Activated T-cell treated with anti-CD3 and anti-CD28 coated beads, Interleukin-2, amount 50 U/mL, for 4 hours (primary cell): ENCODE measurements around the gene AKAP6. TPM values are rescaled to one million over a fixed set of nuclear protein-coding genes. Genes with fewer than 3 reads are reported as not detected.
"Not testable (repeated sequence)": the region's sequence is repeated elsewhere in the genome, so short reads cannot be mapped to it uniquely, and the experiment has no call there.

Experiments
- ATAC-seq, 2 donors: fragments of 200-7000 bp; cut with Tn5 transposase; one replicate each; pipeline ENCODE4 v1.10.0; 2021
- DNase-seq: peaks from one replicate; pipeline ENCODE4 v3.0.0-alpha.2; 2020
- H3K27me3 Mint-ChIP-seq: one replicate; pipeline ENCODE4 v1.8.0; 2021; ENCODE audit warnings: low read depth, mixed read lengths
- H3K36me3 Mint-ChIP-seq: one replicate; pipeline ENCODE4 v1.8.0; 2022; ENCODE audit warnings: mixed read lengths; ENCODE audit not compliant: insufficient read depth
- H3K4me1 Mint-ChIP-seq: one replicate; pipeline ENCODE4 v1.8.0; 2021; ENCODE audit warnings: low read depth, mixed read lengths
- H3K4me3 Mint-ChIP-seq: one replicate; pipeline ENCODE4 v1.8.0; 2021; ENCODE audit warnings: mild to moderate bottlenecking, moderate library complexity, mixed read lengths
- H3K9me3 Mint-ChIP-seq: one replicate; pipeline ENCODE4 v1.8.0; 2021; ENCODE audit warnings: mixed read lengths
- total RNA-seq, 3 donors: library from RNA; stranded (reverse); gene quantifications; one replicate each; pipeline ENCODE4 v1.2.1, GENCODE V29; 2021

Gene AKAP6
- total RNA-seq, 3 donors from 2014 or later = 0.76 to 1.7 (median 1.3) TPM

DNA sequence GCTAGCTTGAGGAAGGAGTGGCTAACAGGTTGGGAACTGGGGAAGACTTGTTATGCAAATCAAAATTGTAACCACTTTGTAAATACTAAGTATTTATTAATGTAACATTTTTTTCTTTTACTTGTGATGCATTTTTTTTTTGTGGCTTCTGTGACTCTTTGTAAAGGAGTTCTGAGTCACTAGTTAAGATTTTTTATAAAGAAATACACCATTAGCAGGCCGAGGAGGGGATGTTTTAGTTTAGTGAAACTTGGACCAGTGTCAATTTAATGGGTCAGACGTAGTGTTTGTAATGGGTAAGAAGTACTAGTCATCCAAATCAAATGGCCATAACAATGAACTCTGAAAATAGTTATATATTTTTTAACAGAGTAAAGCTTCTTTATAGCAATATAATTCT is 43.1 kb downstream of the AKAP6 start:
- DNase-seq (no peak), ATAC-seq (no peak)
- Mint-ChIP-seq H3K4me3 (no peak overlapping the region), H3K9me3 (no peaks in the 10 kb centered on the region), H3K27me3 (peaks cover 2% of the 10 kb centered on the region), H3K36me3 (no peaks in the 10 kb centered on the region), H3K4me1 (no peaks in the 10 kb centered on the region)

DNA sequence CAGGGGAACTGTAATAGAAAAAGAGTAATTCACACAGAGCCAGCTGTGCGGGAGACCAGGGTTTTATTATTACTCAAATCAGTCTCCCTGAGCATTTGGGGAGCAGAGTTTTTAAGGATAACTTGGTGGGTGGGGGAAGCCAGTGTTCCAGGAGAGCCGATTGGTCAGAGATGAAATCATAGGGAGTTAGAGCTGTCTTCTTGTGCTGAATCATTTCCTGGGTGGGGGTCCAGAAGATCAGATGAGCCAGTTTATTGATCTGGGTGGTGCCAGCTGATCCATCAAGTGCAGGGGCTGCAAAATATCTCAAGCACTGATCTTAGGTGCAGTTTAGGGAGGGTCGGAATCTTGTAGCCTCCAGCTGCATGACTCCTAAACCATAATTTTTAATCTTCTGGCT is 44.1 kb downstream of the AKAP6 start:
- H3K27me3 Mint-ChIP-seq, H3K4me1 Mint-ChIP-seq, H3K9me3 Mint-ChIP-seq, ATAC-seq, H3K36me3 Mint-ChIP-seq, DNase-seq, H3K4me3 Mint-ChIP-seq: not testable (repeated sequence)

DNA sequence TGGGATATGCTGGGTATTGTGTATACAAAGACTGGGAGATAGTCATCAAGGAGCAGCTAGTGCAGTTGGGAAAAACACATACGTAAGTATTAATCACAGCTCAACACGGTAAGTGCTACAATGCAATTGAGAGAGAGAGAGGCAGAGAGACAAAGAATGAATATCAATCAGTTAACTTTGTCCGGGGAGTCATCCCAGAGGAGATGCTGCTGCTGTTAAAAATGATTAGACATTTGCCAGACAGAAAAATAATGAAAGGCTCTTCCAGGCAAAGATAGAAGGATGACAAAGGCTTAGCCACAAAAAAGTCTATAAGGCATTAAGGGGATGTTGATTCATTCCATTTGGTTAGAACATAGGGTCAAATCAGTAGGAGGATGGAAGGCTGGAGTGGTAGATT is 45.1 kb downstream of the AKAP6 start:
- Mint-ChIP-seq H3K36me3 (no peaks in the 10 kb centered on the region), H3K9me3 (no peaks in the 10 kb centered on the region), H3K27me3 (peaks cover 2% of the 10 kb centered on the region), H3K4me1 (no peaks in the 10 kb centered on the region), H3K4me3 (no peak overlapping the region)
- ATAC-seq = no peak
- no peak for DNase-seq

DNA sequence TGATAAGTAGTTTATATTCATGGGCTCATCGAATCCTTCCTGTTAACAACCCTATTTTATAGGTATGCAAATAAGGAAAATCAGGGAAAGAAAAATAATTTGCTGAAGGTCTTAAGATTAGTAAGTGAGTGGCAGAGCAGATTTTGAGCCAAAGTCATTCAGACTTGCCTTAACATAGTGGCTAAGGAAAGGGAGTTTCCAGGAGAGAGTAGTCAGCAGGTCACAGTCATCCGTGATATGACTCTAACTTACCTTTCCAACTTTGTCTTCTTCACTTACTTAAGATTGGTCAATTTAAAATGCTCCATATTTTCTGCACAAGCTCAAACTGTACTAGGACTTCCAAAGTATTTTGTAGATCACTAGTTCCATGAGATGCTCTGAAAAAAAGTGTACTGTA is 46.6 kb downstream of the AKAP6 start:
- H3K4me1 Mint-ChIP-seq = peaks cover 3% of the 10 kb centered on the region
- H3K4me3 Mint-ChIP-seq = no peak overlapping the region
- no peak for ATAC-seq

DNA sequence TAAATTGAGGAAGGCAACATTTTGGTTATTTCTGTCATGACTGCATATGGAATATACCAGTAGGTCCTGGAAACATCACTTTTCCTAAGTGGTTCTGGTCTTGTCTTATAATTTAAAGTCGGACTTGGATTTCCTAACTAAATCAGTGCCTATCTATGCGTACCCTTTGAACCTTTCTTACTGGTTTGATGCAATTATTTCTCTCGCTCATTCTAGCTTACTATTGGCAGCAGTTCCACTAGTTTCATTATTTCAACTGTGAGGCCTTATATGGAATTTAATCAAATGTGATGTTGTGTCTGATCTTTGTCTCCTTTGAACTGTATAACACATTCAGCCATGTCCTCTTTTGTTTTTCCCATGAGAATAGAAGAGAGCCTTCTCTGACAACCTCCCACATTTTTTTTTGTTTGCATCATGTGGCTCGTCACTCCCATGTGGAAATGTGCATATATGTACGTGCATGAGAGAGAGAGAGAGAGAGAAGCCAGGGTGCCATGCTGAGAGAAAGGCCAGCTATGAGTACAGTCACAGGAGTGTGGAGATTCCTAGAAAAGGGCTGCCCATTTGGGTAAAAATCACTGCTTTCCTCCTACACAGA is 48.0 kb downstream of the AKAP6 start:
- Mint-ChIP-seq H3K27me3 (peaks cover 2% of the 10 kb centered on the region), H3K4me3 (no peak overlapping the region), H3K9me3 (no peaks in the 10 kb centered on the region), H3K4me1 (peaks cover 3% of the 10 kb centered on the region), H3K36me3 (no peaks in the 10 kb centered on the region)
- ATAC-seq = no peak
- no peak for DNase-seq

More for the DNA sequence above, 46.6 kb downstream of the AKAP6 start:
- Mint-ChIP-seq H3K36me3 (no peaks in the 10 kb centered on the region), H3K27me3 (peaks cover 2% of the 10 kb centered on the region), H3K9me3 (no peaks in the 10 kb centered on the region)
- no peak for DNase-seq

DNA sequence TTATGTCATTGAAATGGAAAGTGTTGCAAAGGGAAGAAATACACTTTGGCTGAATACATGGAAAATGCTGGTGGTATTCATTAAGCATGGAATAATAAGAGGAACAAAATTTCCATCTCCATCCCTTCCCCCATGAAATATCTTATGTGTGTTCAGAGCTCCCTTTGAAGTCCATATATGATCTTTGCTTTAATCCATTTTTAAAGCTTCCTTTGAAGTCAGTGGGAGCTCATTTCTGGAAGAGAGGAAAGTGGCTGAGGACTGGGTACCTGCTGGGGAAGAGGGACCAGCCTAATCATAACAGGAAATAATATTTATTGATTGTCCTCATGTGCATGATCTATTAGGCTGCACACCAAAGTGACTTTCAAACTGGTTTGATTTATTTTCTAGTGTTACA is 49.2 kb downstream of the AKAP6 start:
- DNase-seq (no peak), ATAC-seq (no peak)
- H3K9me3 Mint-ChIP-seq = no peaks in the 10 kb centered on the region
- H3K4me1 Mint-ChIP-seq = peaks cover 3% of the 10 kb centered on the region
- no peaks in the 10 kb centered on the region for H3K36me3 Mint-ChIP-seq
- no peak overlapping the region for H3K4me3 Mint-ChIP-seq
- H3K27me3 Mint-ChIP-seq = no peaks in the 10 kb centered on the region

DNA sequence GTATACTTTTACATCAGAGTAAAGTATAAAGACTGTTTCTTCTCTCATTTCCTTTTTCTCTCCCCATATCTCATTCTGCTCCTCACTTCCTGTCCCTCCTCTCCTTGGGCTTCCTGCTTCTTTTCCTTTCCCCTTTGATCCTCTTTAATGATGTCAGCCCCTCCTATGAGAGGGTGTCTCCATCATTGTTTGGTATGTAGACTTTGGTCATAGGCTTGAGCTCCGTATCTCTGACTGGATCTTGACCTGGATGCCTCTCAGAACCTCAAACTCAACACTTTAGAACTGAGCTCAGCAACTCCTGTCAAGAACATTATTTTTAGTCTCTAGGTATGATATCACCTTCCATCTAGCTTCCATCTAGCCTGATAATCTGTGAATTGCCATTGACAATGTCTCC is 50.3 kb downstream of the AKAP6 start:
- no peak for ATAC-seq
- no peak for DNase-seq

DNA sequence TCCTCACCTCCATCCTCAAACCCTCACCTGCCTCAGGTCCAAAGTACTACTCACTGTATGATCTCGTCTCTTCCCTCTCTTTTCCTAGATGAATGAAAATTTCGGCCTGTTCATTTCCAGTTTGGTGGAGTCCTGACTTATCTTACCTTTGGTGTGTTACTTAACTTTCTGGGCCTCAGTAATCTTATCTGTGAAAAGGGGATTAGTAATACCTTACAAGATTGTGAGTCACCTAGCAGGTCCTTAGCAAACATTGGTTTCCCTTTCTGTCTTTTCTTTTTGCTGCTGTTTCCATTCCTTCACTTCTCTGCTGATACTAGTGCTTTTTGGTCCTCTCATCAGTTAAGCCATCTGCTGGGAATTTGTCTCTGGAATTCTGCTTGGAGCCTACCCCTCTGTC is 52.8 kb downstream of the AKAP6 start:
- Mint-ChIP-seq H3K27me3 (no peaks in the 10 kb centered on the region), H3K4me1 (peaks cover 3% of the 10 kb centered on the region), H3K4me3 (no peak overlapping the region), H3K9me3 (no peaks in the 10 kb centered on the region), H3K36me3 (no peaks in the 10 kb centered on the region)
- ATAC-seq = no peak
- DNase-seq = no peak

More for the DNA sequence above, 50.3 kb downstream of the AKAP6 start:
- H3K36me3 Mint-ChIP-seq = no peaks in the 10 kb centered on the region
- peaks cover 3% of the 10 kb centered on the region for H3K4me1 Mint-ChIP-seq
- H3K4me3 Mint-ChIP-seq = no peak overlapping the region
- H3K27me3 Mint-ChIP-seq = no peaks in the 10 kb centered on the region
- H3K9me3 Mint-ChIP-seq = no peaks in the 10 kb centered on the region

DNA sequence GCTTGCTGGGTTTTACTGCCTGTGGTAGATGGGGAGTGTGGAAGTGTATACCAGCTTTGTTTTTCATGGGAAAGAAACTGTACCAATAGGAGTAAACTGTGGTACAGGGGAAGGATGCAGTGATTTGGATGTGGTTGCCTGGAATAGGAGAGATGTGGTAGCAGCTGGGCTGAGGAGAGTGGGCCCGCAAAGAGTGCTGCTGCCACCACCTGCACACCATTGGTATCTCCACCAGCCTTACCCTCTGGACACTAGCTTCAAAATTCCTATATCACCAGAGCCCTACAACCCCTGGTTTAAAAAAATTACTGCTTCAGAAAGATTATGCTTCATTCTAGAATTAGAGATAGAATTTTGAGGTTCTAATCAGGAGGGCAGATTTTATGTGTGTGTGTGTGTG is 53.6 kb downstream of the AKAP6 start:
- no peak overlapping the region for H3K4me3 Mint-ChIP-seq
- H3K27me3 Mint-ChIP-seq = no peaks in the 10 kb centered on the region
- DNase-seq (no peak), ATAC-seq (no peak)
- no peaks in the 10 kb centered on the region for H3K36me3 Mint-ChIP-seq
- no peaks in the 10 kb centered on the region for H3K9me3 Mint-ChIP-seq
- peaks cover 3% of the 10 kb centered on the region for H3K4me1 Mint-ChIP-seq

DNA sequence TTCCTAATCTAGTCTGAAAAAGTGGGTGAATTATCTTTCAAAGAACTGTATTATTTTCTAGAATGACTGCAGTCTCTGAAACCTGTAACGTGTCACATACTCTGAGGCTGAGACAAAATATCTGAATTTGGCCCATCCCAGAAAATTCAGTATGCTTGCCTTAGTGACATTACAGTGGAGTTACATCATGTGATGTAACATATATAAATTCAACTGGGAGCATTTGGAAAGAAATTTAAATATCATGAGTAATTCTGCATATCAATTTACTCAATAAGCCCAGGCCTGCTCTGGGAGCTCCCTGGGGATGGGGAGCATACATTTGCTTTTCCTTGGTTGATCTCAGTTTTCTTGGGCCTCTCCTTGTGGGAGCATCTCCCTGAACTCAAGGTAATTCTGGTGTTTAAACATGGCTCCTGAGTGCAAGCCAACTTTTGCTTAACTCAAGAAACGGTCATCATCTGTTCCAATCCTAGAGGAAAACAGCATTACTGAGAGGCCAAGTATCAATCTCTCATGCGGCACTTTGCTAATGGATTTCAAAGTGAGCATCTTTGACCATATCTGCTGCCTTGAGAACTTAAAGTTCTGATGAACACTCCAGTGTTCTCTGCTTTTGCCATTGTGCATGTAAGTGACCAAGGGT is 54.4 kb downstream of the AKAP6 start:
- Mint-ChIP-seq H3K9me3 (no peaks in the 10 kb centered on the region), H3K4me3 (no peak overlapping the region)
- DNase-seq = no peak

DNA sequence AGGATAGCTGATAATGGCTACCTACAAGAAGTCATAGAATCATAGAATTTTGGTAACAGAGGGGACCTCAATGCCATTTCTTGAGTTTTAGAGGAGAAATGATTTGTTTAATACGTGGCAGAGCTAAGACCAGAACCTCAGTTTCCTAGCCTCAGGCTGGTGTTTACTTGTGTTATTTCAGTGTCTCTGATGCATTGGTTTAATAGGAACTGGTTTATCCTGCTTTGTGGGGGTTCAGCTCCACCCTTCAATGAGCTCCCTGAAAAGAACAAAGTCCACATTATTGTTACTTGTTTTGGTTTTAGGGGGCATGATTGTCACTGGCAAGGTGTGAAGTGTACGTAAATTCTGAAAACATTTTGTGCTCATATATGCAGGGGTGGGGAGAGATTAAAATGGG is 55.4 kb downstream of the AKAP6 start:
- no peak for ATAC-seq
- Mint-ChIP-seq H3K4me3 (no peak overlapping the region), H3K36me3 (no peaks in the 10 kb centered on the region), H3K9me3 (no peaks in the 10 kb centered on the region), H3K27me3 (peaks cover 3% of the 10 kb centered on the region), H3K4me1 (peaks cover under 1% of the 10 kb centered on the region)
- DNase-seq = no peak

More for the DNA sequence above, 54.4 kb downstream of the AKAP6 start:
- H3K27me3 Mint-ChIP-seq = peaks cover 3% of the 10 kb centered on the region
- H3K36me3 Mint-ChIP-seq = no peaks in the 10 kb centered on the region
- peaks cover 3% of the 10 kb centered on the region for H3K4me1 Mint-ChIP-seq
- no peak for ATAC-seq

DNA sequence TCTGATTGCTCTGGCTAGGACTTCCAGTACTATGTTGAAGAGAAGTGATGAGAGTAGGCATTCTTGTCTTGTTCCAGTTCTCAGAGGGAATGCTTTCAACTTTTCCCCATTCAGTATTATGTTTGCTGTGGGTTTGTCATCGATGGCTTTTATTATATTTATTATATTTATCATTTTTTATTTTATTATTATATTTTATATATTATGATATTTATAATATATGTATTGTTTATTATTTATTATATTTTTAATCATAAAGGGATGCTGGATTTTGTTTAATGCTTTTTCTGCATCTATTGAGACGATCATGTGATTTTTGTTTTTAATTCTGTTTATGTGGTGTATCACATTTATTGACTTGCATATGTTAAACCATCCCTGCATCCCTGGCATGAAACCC is 58.2 kb downstream of the AKAP6 start:
- H3K4me1 Mint-ChIP-seq, H3K27me3 Mint-ChIP-seq, H3K36me3 Mint-ChIP-seq, DNase-seq, H3K4me3 Mint-ChIP-seq, ATAC-seq, H3K9me3 Mint-ChIP-seq: not testable (repeated sequence)

DNA sequence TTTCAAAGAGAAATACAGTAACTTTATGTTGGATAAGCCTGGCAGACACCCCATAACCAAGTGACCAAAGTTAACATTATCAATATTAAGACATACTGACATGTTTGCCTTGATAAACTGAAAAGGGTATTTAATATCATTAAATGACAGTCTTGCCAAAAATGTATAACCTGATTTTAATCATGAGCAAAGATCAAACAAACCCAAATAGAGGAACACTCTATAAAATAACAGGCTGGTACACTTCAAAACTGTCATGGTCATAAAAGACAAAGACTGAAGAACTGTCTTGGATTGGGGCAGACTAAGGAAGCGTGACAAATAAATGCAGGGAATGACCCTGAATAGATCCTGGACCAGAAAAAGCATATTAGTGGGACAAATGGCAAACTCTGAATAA is 64.0 kb downstream of the AKAP6 start:
- Mint-ChIP-seq H3K4me3 (no peak overlapping the region), H3K9me3 (peaks cover 8% of the 10 kb centered on the region), H3K36me3 (no peaks in the 10 kb centered on the region), H3K4me1 (no peaks in the 10 kb centered on the region), H3K27me3 (peaks cover 5% of the 10 kb centered on the region)
- ATAC-seq = no peak
- DNase-seq = no peak

DNA sequence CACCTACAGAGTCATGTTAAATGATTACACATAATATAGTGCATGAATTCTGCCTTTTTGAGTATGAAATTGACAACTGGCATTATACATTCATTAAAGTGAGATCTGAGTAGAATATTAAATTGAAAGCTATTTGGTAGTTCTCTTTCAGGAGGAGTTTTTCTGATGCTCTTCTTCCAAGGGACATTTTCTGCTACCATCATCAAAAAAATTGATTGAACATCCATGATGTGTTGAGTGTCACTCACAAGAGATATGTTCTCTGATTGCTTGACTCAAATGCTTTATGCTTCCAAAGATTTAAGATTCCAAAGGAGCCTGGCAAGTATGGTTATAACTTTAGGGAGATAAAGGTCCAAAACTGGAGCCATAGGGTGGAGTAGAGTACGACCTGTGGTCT is 64.9 kb downstream of the AKAP6 start:
- Mint-ChIP-seq H3K9me3 (peaks cover 8% of the 10 kb centered on the region), H3K4me3 (no peak overlapping the region), H3K36me3 (no peaks in the 10 kb centered on the region), H3K4me1 (no peaks in the 10 kb centered on the region), H3K27me3 (peaks cover 4% of the 10 kb centered on the region)
- no peak for ATAC-seq
- no peak for DNase-seq

DNA sequence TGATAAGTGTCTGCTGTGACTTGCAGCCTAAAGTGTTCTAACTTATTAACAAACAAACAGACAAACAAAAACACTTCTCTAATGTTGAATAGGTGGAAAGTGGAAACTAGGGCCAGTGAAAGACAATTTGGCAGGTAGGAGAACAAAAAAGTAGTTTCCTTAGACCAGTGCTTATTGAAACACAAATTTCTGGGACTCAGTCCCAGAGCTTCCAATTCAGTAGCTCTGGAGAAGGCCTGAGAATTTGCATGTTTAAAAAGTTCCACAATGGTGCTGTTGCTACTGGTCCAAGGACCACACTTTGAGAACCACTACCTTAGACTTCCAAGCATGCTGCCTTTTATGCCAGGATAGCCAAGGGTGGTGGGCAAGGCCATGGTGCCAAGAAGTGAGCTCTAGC is 67.8 kb downstream of the AKAP6 start:
- H3K9me3 Mint-ChIP-seq = no peaks in the 10 kb centered on the region
- no peak overlapping the region for H3K4me3 Mint-ChIP-seq
- no peak for ATAC-seq
- H3K27me3 Mint-ChIP-seq = no peaks in the 10 kb centered on the region
- DNase-seq = no peak
- no peaks in the 10 kb centered on the region for H3K4me1 Mint-ChIP-seq
- no peaks in the 10 kb centered on the region for H3K36me3 Mint-ChIP-seq
